Gastroesophageal sphincter (tissue), 4 donors: Measurements from ENCODE around the gene LTBP1. TPM values are rescaled to one million over a fixed set of nuclear protein-coding genes. Genes with fewer than 3 reads are reported as not detected.

Source experiments
- ATAC-seq: fragments of 150-250 bp; one replicate; pipeline ENCODE4 v1.9.1; 2016; ENCODE audit warnings: mild to moderate bottlenecking, moderate library complexity
- H3K27ac ChIP-seq, 4 donors: fragments of 200-600 bp; sonication (generic) in 3 of 4; 1 replicate in 3 of 4; 2 replicates in 1 of 4; pipeline ENCODE4 v1.5.1; 2016 to 2019
- H3K27me3 ChIP-seq: fragments of 200-600 bp; sonication (generic); one replicate; pipeline ENCODE4 v1.5.1; 2019
- H3K36me3 ChIP-seq, 2 donors: fragments of 200-600 bp; sonication (generic); one replicate each; pipeline ENCODE4 v1.5.1; 2019; ENCODE audit warnings: control low read depth in 1 of 2
- H3K4me1 ChIP-seq, 3 donors: fragments of 200-600 bp; sonication (generic); 1 replicate in 2 of 3; 2 replicates in 1 of 3; pipeline ENCODE4 v1.5.1; 2016 to 2019; ENCODE audit warnings: control low read depth in 2 of 3
- H3K4me3 ChIP-seq, 2 donors: fragments of 200-600 bp; sonication (generic); one replicate each; pipeline ENCODE4 v1.5.1; 2019; ENCODE audit warnings: mild to moderate bottlenecking in 1 of 2, moderate library complexity in 1 of 2
- H3K9me3 ChIP-seq, 3 donors: fragments of 200-600 bp; sonication (generic); one replicate each; pipeline ENCODE4 v1.5.1; 2017 to 2019; ENCODE audit warnings: control low read depth in 2 of 3
- EP300 ChIP-seq: sonication (generic); formaldehyde crosslinking; IDR thresholded peaks from one replicate; pipeline ENCODE4 v1.6.1; 2017; ENCODE audit warnings: antibody characterized with exemption, mild to moderate bottlenecking
- POLR2A ChIP-seq, 2 donors: fragments of 450-650 bp; IDR thresholded peaks; one replicate each; pipeline ENCODE4 v1.6.1; 2017; ENCODE audit warnings: antibody characterized with exemption in 2 of 2, mild to moderate bottlenecking in 2 of 2, moderate library complexity in 1 of 2
- POLR2AphosphoS5 ChIP-seq: sonication (generic); formaldehyde crosslinking; IDR thresholded peaks from one replicate; pipeline ENCODE4 v1.6.1; 2017; ENCODE audit warnings: antibody characterized with exemption
- WGBS, 2 donors: methylation state at CpG; one replicate each; pipeline ENCODE4 v1.1.5; 2018; ENCODE audit warnings: low coverage in 1 of 2; 5-methylcytosine and 5-hydroxymethylcytosine counted together
- total RNA-seq, 4 donors: library from RNA; depleted of rRNA; stranded (reverse); fragments of >200 nt; gene quantifications; one replicate each; pipeline ENCODE4 v1.1.0, GENCODE V29; 2016
- TF ChIP-seq, protein P1 (sequence below), 4 experiments: fragments of 200-600 bp in 2 of 4; fragments of 450-650 bp in 2 of 4; sonication (generic) in 1 of 4; IDR thresholded peaks; one replicate each; pipeline ENCODE4 v1.5.1; 2017 to 2019; ENCODE audit warnings: antibody characterized with exemption in 4 of 4, mild to moderate bottlenecking in 2 of 4, moderate library complexity in 2 of 4

The LTBP1 gene
- total RNA-seq, 4 donors from 2014 or later = 238 to 493 (median 378) TPM

DNA sequence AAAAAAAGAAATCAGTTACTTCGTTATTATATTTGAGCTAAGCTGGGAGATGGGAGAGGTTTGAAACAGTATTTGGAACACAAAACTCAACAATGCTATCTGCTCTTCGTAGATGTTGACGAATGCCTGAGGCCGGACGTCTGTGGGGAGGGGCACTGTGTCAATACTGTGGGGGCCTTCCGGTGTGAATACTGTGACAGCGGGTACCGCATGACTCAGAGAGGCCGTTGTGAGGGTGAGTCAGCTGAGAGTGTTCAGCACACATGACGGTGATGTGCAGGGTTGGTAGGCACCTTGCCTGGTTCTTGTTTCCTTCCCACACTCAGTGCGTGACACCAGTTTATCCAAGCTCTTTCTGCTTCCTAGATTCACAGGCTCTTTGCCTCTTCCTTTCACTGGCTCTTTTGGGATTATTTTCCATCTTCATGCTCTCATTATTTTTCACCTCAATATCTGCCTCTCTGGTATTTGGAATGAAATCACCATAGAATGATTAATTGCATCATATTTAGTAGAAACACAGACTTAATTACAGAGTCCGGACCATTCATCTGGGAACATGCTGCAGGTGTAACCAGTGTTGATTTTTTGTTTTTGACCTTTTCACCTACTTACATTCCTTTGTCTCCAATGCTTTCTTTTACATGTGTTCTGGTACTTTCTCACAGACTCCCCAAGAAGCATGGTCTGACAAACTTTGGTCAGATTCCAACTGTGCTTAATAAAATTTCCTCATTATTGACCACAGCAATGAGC is 329.1 kb downstream of the LTBP1 start:
- H3K36me3 ChIP-seq = peaks cover 0 to 18% of the 10 kb centered on the region in 2 donors
- H3K27me3 ChIP-seq = no peaks in the 10 kb centered on the region
- H3K4me1 ChIP-seq = peaks cover 22 to 59% (median 23%) of the 10 kb centered on the region in 3 donors
- WGBS, 2 donors = 42 to 68% methylated on average over 6 of the region's 12 CpGs
- peak; percentile 87 for TF ChIP-seq POLR2AphosphoS5
- TF ChIP-seq EP300 = no peak
- TF ChIP-seq POLR2A (IDR thresholded peaks at IDR 0.05) = no peak
- H3K27ac ChIP-seq = peak overlapping the region; percentile 87 to 96 (median 90)
- peak; percentile 64 for ATAC-seq
- no peak overlapping the region for H3K4me3 ChIP-seq
- no peaks in the 10 kb centered on the region for H3K9me3 ChIP-seq

DNA sequence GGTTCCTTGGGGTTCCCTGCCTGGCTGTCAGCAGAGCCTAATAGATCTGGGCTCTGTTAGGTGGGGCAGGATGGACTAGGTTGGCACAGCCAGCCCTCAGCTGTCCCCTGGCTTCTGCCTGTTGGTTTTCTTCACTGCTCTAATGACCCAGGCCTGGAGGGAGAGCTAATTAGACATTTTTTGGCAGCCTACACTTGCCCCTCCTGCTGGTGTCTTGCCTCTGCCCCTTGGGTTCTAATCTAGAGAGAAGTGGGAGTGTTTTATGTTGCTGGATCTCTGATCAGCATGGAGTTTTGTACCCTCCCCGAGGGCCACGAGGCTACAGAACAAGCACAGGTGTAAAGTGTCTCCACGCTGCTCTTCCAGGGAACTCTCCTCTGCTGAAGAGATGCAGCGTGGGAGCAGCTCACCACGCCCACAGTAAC is 330.3 kb downstream of the LTBP1 start:
- Histone ChIP-seq H3K4me3 (no peak overlapping the region), H3K27me3 (no peaks in the 10 kb centered on the region), H3K27ac (peak overlapping the region; percentile 87 to 96 (median 90)), H3K9me3 (no peaks in the 10 kb centered on the region), H3K4me1 (peaks cover 21 to 52% (median 23%) of the 10 kb centered on the region in 3 donors), H3K36me3 (peaks cover 0 to 24% of the 10 kb centered on the region in 2 donors)
- ATAC-seq = no peak
- TF ChIP-seq EP300 (no peak), POLR2A (IDR thresholded peaks at IDR 0.05) (no peak), POLR2AphosphoS5 (no peak)
- TF ChIP-seq, protein P1, sequence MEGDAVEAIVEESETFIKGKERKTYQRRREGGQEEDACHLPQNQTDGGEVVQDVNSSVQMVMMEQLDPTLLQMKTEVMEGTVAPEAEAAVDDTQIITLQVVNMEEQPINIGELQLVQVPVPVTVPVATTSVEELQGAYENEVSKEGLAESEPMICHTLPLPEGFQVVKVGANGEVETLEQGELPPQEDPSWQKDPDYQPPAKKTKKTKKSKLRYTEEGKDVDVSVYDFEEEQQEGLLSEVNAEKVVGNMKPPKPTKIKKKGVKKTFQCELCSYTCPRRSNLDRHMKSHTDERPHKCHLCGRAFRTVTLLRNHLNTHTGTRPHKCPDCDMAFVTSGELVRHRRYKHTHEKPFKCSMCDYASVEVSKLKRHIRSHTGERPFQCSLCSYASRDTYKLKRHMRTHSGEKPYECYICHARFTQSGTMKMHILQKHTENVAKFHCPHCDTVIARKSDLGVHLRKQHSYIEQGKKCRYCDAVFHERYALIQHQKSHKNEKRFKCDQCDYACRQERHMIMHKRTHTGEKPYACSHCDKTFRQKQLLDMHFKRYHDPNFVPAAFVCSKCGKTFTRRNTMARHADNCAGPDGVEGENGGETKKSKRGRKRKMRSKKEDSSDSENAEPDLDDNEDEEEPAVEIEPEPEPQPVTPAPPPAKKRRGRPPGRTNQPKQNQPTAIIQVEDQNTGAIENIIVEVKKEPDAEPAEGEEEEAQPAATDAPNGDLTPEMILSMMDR (IDR thresholded peaks at IDR 0.05) = no peak
- WGBS, 2 donors = 43 to 60% methylated on average over 1 to 5 of the region's 5 CpGs

DNA sequence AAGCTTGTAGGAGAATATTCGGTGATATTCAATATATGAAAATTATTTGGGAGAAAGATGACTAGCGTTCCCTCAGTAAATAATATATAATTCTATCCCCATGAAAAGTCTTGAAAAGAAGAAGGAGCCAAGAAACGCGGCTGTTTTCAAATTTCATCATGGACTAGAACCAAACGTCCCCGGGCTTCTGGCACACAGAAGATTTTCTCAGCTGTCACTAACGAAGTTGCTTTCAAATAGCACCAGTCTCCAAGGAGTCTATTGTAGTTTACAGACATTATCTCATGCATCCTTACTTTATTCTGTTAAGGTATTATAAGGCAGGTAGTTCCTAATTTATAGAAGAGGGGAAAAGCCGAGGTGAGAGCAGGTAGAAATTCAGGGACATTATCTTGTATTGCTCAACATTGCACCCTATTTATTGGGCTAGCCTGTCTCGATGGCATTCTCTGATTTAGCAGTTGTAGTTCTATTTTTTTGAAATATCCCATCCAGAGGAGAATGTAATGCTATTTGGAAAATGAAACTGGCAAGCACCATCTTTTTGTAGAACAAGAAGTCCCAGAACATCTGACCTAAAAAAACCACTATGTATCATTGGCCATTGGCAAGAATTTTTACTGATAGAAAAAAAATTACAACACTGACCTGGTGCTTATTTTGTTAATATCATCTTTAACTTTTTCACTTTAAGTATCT is 331.6 kb downstream of the LTBP1 start:
- TF ChIP-seq EP300 (peak; percentile 68), POLR2AphosphoS5 (peak; percentile 91), POLR2A (IDR thresholded peaks at IDR 0.05) (no peak)
- TF ChIP-seq, protein P1 (IDR thresholded peaks at IDR 0.05) = no peak
- Histone ChIP-seq H3K4me1 (peaks cover 21 to 56% (median 23%) of the 10 kb centered on the region in 3 donors), H3K9me3 (no peaks in the 10 kb centered on the region), H3K4me3 (no peak overlapping the region), H3K27me3 (no peaks in the 10 kb centered on the region), H3K36me3 (peaks cover 0 to 24% of the 10 kb centered on the region in 2 donors), H3K27ac (peak overlapping the region; percentile 87 to 96 (median 89))
- peak; percentile 79 for ATAC-seq
- WGBS, 2 donors = 22 to 53% methylated on average over 8 to 9 of the region's 9 CpGs

DNA sequence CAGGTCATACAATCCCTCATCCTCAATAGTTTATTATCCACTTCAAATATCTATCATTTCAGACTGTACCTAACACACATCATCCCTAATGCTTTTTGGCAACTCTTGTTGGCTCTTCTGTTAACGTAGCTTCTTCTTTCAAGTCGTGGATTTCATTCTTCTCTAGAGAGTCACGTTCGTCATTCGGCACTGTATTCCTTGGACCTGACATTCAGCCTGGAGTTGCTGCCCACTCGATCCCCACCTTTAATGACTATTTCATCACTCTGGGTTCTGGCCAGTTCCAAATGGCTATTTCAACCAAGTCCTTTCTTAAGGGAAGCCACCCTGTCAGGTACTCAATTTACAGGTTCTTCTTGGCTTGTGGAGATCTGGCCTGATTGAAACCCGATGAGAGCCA is 337.5 kb downstream of the LTBP1 start:
- ATAC-seq = peak; percentile 45
- no peaks in the 10 kb centered on the region for H3K27me3 ChIP-seq
- peaks cover 8 to 56% (median 11%) of the 10 kb centered on the region in 3 donors for H3K4me1 ChIP-seq
- H3K9me3 ChIP-seq = no peaks in the 10 kb centered on the region
- 38 to 60% methylated on average over 5 to 7 of the region's 7 CpGs for WGBS, 2 donors
- H3K4me3 ChIP-seq = no peak overlapping the region
- H3K36me3 ChIP-seq = peaks cover 0 to 12% of the 10 kb centered on the region in 2 donors
- TF ChIP-seq POLR2A (IDR thresholded peaks at IDR 0.05) (no peak), EP300 (no peak), POLR2AphosphoS5 (no peak)
- TF ChIP-seq, protein P1 (IDR thresholded peaks at IDR 0.05) = no peak
- peak overlapping the region; percentile 69 to 88 (median 78) for H3K27ac ChIP-seq

DNA sequence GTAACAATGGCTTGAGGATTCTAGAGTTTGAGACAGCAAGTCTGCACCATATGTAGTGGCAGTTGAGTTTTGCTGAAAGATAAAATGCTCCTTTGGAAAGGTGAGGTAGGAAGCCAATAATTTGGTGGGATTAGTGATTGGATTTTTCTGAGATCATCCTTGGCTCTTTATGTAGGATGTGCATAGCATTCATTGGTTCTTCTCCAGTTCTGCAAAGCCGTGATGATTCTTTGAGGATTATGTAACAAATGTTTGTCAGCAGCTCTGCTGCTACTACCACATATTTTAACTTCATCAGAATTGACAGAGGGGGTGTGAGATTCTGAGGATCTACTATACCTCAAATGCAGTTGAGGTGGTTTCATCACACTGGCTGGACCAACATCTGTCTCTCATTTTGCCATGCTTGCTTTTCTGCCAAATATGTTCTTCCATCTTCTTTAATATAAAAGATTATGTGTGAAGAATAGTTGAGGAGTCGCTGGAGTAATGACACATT is 340.8 kb downstream of the LTBP1 start:
- no peaks in the 10 kb centered on the region for H3K27me3 ChIP-seq
- H3K27ac ChIP-seq = peak overlapping the region; percentile 50 to 88 (median 66)
- peaks cover 17 to 77% (median 24%) of the 10 kb centered on the region in 3 donors for H3K4me1 ChIP-seq
- ATAC-seq = no peak
- H3K4me3 ChIP-seq = no peak overlapping the region
- no peak for TF ChIP-seq EP300
- TF ChIP-seq POLR2AphosphoS5 = no peak
- TF ChIP-seq POLR2A (IDR thresholded peaks at IDR 0.05) = no peak
- TF ChIP-seq, protein P1 (IDR thresholded peaks at IDR 0.05) = no peak
- 85 to 100% methylated on average over 2 of the region's 2 CpGs for WGBS, 2 donors
- H3K9me3 ChIP-seq = no peaks in the 10 kb centered on the region
- H3K36me3 ChIP-seq = no peaks in the 10 kb centered on the region
